ENCODE measurements around the gene ADGRV1.

The ADGRV1 gene

GRCh38 chr5:90601468-90601867 is 42.9 kb downstream of the ADGRV1 start:
- TF ChIP-seq POLR2A (IDR thresholded peaks at IDR 0.05; ENCODE audit: extremely low read depth, insufficient read length) (no peak), MAX (IDR thresholded peaks at IDR 0.05; ENCODE audit: low read depth, low read length) (no peak), CTCF (IDR thresholded peaks at IDR 0.05; ENCODE audit: low read depth, low read length) (no peak), MYC (IDR thresholded peaks at IDR 0.05; ENCODE audit: low read depth, low read length) (no peak)
- peak; percentile 4 for DNase-seq (ENCODE audit: low read depth)
- no peak overlapping the region for H3K4me3 ChIP-seq (ENCODE audit: low read depth, low read length)

- no peak for DNase-seq (ENCODE audit: low read depth)
- TF ChIP-seq MAX (IDR thresholded peaks at IDR 0.05; ENCODE audit: low read depth, low read length) (no peak), CTCF (IDR thresholded peaks at IDR 0.05; ENCODE audit: low read depth, low read length) (no peak), POLR2A (IDR thresholded peaks at IDR 0.05; ENCODE audit: extremely low read depth, insufficient read length) (no peak)
- H3K4me3 ChIP-seq (ENCODE audit: low read depth, low read length): no peak overlapping the region
Measured at GRCh38 chr5:90602681-90603080, 44.1 kb downstream of the ADGRV1 start.

- no peak overlapping the region for H3K4me3 ChIP-seq (ENCODE audit: low read depth, low read length)
- DNase-seq (ENCODE audit: low read depth): peak; percentile 9
- TF ChIP-seq MYC (IDR thresholded peaks at IDR 0.05; ENCODE audit: low read depth, low read length): no peak
- TF ChIP-seq CTCF (IDR thresholded peaks at IDR 0.05; ENCODE audit: low read depth, low read length): peak; percentile 40
- TF ChIP-seq MAX (IDR thresholded peaks at IDR 0.05; ENCODE audit: low read depth, low read length): no peak
- no peak for TF ChIP-seq POLR2A (IDR thresholded peaks at IDR 0.05; ENCODE audit: extremely low read depth, insufficient read length)
Measured at GRCh38 chr5:90606539-90606938, 47.9 kb downstream of the ADGRV1 start.

GRCh38 chr5:90612919-90613318 is 54.3 kb downstream of the ADGRV1 start:
- no peak for DNase-seq (ENCODE audit: low read depth)
- TF ChIP-seq MAX (IDR thresholded peaks at IDR 0.05; ENCODE audit: low read depth, low read length) (no peak), CTCF (IDR thresholded peaks at IDR 0.05; ENCODE audit: low read depth, low read length) (no peak), MYC (IDR thresholded peaks at IDR 0.05; ENCODE audit: low read depth, low read length) (no peak), POLR2A (IDR thresholded peaks at IDR 0.05; ENCODE audit: extremely low read depth, insufficient read length) (no peak)
- no peak overlapping the region for H3K4me3 ChIP-seq (ENCODE audit: low read depth, low read length)

GRCh38 chr5:90613459-90613858 is 54.9 kb downstream of the ADGRV1 start:
- TF ChIP-seq POLR2A (IDR thresholded peaks at IDR 0.05; ENCODE audit: extremely low read depth, insufficient read length): no peak
- TF ChIP-seq MAX (IDR thresholded peaks at IDR 0.05; ENCODE audit: low read depth, low read length): no peak
- TF ChIP-seq CTCF (IDR thresholded peaks at IDR 0.05; ENCODE audit: low read depth, low read length): no peak
- TF ChIP-seq MYC (IDR thresholded peaks at IDR 0.05; ENCODE audit: low read depth, low read length): no peak
- DNase-seq (ENCODE audit: low read depth): no peak
- H3K4me3 ChIP-seq (ENCODE audit: low read depth, low read length): no peak overlapping the region

Data from NB4 (cell line).